GM18868 (cell line): ENCODE results near the gene MB21D2.
"Not testable (repeated sequence)": the region's sequence is repeated elsewhere in the genome, so short reads cannot be mapped to it uniquely, and the experiment has no call there.

ENCODE experiments used
- ATAC-seq: cut with Tn5 transposase; IDR thresholded peaks from one replicate; pipeline ENCODE4 v1.9.1; 2021; ENCODE audit warnings: mild to moderate bottlenecking, moderate library complexity; ENCODE audit not compliant: unreplicated experiment

MB21D2 gene, protein sequence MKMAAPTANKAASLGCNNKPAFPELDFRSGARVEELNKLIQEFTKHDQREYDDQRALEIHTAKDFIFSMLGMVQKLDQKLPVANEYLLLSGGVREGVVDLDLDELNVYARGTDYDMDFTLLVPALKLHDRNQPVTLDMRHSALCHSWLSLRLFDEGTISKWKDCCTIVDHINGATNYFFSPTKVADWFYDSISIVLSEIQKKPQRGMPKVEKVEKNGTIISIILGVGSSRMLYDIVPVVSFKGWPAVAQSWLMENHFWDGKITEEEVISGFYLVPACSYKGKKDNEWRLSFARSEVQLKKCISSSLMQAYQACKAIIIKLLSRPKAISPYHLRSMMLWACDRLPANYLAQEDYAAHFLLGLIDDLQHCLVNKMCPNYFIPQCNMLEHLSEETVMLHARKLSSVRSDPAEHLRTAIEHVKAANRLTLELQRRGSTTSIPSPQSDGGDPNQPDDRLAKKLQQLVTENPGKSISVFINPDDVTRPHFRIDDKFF

DNA sequence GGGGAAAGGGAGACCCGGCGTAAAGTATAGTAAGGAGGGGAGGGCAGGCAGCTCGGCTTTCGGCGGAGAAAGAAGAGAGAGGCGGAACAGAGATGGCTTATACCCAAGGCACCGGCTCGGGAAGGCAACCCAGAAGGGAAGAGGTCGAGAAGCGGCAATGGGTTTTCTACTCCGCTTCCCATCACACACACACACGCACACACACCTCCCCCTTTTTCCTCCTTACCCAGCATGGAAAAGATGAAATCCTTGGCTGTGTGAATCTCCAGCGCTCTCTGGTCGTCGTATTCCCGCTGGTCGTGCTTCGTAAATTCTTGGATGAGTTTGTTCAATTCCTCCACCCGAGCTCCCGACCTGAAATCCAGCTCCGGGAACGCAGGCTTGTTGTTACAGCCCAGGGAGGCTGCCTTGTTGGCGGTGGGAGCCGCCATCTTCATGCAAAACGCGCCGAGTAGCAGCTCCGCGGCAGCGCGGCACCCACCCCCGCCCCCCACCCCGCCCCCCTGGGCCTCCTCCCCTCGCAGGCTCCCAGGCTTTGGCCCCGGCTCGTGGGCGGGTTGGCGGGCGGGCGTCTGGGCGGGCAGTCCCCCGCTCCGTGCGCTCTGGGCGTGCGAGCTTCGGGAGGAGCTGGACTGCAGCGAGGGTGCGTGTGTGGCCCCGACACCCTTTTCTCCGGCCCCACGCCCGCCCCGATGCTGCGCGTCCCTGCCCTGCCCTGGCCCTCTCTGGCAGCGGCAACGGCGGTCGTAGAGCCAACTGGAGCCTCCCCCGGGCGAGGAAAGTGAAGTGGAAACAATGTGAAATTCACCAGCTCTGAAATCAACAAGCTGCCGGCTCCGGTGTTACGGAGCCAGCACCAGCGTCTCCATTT is at the start of gene MB21D2:
Gene MB21D2, minus strand, starts transcription at position 453 of the 871 bp plus-strand sequence. Its CDS starts 16 bp downstream, at position 437.
- peak; percentile 70 for ATAC-seq

DNA sequence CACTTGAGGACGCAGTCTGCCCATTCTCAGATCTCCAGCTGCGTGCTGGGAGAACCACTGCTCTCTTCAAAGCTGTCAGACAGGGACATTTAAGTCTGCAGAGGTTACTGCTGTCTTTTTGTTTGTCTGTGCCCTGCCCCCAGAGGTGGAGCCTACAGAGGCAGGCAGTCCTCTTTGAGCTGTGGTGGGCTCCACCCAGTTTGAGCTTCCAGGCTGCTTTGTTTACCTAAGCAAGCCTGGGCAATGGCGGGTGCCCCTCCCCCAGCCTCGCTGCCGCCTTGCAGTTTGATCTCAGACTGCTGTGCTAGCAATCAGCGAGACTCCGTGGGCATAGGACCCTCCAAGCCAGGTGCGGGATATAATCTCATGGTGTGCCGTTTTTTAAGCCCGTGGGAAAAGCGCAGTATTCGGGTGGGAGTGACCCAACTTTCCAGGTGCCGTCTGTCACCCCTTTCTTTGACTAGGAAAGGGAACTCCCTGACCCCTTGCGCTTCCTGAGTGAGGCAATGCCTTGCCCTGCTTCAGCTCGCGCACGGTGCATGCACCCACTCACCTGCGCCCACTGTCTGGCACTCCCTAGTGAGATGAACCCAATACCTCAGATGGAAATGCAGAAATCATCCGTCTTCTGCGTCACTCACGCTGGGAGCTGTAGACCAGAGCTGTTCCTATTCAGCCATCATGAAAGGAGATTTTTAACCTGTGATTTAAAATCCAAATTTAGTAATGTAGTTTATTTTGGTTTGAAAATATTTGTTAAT is 47.5 kb upstream of the MB21D2 start:
- not testable (repeated sequence) for ATAC-seq

DNA sequence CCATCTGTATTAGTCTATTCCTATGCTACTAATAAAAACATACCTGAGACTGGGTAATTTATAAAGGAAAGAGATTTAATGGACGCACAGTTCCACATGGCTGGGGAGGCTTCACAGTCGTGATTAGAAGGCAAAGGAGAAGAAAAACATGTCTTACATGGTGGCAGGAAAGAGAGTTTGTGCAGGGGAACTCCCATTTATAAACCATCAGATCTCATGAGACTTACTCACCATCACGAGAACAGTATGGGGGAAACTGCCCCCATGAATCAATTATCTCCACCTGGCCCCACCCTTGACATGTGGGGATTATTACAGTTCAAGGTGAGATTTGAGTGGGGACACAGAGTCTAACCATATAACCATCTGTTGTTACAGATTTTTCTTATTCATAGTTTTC is 42.1 kb upstream of the MB21D2 start:
- no peak for ATAC-seq

DNA sequence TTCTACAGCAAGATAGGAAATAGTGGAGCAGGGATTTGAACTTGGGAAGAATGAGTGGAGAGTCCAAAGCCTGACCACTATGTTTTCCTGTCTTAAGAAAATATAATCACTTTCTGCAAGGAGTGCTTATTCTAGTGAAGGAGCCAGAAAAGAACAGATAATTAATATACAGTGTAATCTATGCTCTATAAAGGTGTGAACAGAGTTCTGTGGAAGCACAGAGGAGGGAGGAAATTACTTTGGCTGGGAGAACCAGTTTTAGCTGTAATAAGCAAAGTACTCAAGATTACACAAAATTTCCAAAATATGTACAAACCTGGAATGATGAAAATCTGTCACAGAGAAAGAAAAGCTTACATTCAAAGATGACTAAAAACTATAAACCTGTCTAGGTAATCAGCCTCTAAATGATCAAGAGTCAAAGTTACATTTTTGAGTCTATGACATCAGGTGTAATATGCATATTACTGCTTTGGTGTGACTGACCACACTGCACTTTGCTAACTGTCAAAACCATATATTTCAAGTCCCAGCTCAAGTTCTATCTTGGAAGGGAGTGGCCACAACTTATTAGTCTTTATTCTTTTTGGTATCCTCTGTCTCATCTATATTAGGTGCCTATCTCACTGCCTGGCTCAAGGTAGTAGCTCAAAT is 40.7 kb upstream of the MB21D2 start:
- no peak for ATAC-seq

DNA sequence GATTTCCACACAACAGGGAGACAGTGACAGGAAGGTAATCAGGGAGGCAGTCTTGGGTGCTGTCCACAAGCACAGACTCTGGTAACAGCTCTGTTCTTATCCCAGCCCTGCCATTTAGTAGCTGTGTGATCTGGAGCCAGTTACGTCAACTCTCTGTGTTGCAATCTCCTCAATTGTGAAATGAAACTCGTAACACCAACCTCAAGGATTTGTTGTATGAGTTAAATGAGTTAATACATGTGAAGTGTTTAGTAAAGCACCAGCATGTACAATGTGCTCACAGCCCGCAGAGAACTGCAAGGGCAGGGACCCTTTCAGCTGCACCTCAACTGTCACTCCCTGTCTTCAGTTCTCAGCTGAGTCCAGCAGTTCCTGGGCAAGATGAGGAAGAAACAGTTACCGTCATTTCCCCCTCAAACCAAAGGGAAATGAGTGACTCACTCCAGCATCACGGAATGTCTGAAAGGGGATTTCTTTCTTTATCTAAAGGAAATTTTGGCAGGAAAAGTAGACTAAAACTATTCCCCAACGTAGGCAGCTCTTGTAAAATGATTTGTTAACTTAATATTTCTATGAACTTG is 39.9 kb upstream of the MB21D2 start:
- ATAC-seq = no peak

DNA sequence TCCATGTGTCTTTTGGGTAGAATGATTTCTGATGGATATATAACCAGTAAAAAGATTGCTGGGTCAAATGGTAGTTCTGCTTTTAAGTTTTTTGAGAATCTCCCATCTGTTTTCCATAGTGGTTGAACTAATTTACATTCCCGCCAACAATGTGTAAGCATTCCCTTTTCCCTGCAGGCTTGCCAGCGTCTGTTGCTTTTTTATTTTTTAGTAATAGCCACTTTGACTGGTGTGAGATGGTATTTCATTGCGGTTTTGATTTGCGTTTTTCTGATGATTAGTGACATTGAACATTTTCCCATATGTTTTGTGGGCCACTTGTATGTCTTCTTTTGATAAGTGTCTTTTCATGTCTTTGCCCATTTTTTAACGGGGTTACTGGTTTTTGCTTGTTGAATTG is 36.3 kb upstream of the MB21D2 start:
- ATAC-seq = no peak

DNA sequence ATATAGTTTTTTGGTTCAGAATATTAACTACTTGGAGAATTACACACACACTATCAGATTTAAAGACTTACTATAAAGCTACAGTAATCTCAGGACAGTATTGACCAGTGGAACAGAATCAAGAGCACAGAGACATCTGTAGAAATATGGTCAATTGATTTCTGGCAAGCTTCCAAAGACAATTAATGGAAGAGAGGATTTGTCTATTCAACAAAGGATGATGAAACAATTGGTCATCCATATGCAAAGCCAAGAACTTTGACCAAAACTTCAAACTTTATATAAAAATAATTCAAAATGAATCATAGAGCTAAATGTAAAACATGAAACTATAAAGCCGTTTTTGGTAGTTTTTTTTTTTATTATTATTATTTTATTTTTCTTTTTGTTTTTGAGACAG is 29.8 kb upstream of the MB21D2 start:
- no peak for ATAC-seq

DNA sequence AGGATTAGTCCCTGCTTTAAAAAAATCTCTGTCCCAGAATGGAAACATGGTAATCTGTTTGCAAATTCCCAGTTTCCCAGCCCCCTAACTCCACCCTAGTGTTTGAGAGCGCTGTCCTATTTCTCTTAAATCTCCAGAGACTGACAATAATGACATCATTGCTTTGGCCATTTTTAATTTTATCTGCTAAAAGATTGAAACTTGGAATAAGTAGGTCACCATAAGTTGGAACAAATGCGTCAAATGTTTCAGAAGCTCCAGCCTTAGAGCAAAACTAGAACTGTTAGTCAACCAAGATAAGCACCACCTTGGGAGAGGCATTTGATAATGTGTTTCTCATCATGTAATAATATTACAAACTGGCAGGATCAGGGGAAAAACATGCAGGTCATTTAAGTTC is 25.7 kb upstream of the MB21D2 start:
- no peak for ATAC-seq

DNA sequence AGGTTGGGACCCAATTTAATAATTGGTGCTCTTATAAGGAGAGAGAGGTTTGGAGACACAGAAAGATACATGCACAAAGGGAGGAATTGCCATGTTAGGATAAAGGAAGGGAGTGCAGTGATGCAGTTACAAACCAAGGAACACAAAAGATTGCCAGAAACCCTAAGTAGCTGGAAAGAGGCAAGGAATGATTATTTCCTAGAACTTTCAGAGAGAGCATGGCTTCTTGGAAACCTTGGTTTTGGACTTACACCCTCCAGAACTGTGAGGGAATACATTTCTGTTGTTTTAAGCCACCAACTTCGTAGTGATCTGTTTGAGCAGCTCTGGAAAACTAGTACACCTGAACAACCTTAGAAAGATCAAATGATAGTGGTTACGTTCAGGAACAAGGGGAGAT is 25.0 kb upstream of the MB21D2 start:
- no peak for ATAC-seq

DNA sequence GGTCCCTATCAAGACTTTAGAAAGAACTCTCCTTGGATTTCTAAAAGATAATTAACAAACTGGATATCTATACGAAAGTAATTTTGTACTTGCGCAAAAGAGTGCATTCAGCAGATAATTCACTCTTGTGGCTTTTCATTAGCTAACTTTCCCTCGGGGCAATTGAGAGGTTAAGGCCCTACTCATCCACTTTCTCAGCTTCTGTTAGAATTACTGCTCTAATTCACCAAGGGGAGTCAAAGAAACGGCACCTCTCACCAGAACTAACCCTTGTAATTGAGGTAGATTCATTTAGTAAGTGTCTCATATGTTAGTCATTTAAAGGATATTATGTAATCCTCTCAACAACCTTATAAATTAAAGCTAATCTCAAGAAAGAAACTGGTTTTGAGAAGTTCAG is 22.5 kb upstream of the MB21D2 start:
- ATAC-seq = no peak

DNA sequence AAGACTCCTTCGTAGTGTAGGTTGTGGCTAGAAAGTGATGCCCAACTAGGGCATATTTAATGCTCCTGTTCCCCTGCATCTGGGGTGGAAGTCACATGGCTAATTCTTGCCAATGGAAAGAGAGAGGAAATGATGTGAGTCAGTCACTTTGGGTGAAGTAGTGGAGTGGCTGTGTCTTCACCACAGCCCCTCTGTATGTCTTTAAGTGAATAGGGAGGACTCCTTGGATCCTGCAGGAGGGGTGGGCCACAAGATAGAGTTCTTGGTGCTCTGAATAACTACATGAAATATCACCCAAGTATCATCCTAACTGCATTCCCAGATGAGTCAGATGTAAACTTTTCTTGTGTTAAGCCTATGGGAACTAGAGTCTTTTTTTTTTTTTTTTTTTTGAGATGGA is 17.8 kb upstream of the MB21D2 start:
- ATAC-seq = peak; percentile 39

DNA sequence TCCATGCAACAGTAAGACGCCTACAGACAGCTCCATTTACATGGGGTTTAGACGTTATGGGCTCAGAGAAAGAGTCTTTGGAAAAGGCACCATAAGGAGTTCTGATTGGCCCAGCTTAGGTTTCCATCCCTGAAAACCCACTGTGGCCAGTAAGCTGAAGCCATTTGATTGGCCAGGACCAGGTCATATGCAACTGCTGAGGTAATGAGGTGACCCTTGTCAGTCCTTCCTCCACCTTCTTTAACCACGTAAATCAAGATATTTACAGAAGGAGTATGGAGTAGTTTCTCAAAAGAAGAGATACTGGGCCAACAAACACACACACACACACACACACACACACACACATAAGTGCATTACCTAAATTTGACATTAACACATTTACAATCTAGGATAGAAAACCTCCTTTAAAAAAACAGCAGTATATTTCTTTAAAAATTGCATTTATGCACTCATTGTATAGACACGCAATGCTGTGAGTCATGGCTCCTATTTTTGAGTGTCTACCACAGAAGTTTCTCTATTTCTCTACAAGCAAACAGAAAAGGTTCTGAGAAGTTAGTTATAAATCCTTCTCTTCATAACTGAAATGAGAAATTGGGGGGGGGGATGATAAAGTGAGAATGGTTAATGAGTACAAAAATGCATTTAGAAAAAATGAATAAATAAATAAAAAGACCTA is 16.3 kb upstream of the MB21D2 start:
- ATAC-seq = no peak

DNA sequence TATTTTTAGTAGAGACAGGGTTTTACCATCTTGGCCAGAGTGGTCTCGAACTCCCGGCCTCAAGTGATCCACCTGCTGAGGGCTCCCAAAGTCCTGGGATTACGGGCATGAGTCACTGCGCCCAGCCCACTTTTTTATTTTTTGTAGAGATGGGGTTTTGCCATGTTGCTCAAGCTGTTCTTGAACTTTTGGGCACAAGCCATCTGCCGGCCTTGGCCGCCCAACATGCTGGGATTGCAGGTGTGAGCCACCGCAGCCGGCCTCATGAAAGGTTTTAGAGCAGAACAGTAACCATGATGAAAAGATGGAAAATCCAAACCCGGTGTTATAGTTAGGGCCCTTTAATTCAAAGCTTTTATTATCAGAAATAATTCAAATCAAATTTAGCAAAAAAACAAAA is 15.6 kb upstream of the MB21D2 start:
- no peak for ATAC-seq

DNA sequence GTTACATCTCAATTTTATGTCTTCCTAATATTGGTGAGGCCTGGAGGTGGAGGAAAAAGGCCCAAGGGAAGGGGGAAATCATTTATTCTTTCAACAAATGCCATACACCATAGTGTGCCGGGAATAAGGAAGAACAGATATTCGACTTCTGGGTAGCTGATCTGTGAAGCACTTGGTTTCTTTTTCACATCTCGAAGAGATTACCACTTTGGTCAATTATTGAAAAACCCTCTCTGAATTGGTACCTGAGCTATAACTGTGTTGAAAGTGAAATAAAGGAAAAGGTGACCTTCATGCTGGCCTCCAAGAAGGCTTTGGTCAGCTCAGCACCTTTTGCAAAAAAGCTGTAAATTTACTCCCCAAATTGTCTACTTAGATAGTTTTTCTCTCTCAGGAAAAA is 14.2 kb upstream of the MB21D2 start:
- ATAC-seq = no peak

DNA sequence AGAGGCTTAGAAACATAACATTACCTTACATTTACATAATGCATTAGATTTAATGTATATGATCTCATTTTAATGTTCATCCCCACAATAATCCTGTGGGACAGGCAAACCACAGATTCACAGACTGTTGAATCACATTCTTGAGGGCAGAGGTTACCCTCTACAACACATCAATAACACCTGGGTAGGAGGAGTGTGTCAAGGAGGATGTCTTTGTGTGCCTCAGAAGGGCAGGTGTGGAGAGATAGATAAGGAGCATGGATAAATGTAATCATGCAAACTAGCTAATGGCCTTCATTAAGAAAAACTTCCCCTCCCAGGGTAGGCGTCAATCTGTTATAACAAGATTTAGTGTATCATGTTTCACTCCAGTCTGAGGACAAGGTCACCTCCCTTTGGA is 12.9 kb upstream of the MB21D2 start:
- no peak for ATAC-seq

DNA sequence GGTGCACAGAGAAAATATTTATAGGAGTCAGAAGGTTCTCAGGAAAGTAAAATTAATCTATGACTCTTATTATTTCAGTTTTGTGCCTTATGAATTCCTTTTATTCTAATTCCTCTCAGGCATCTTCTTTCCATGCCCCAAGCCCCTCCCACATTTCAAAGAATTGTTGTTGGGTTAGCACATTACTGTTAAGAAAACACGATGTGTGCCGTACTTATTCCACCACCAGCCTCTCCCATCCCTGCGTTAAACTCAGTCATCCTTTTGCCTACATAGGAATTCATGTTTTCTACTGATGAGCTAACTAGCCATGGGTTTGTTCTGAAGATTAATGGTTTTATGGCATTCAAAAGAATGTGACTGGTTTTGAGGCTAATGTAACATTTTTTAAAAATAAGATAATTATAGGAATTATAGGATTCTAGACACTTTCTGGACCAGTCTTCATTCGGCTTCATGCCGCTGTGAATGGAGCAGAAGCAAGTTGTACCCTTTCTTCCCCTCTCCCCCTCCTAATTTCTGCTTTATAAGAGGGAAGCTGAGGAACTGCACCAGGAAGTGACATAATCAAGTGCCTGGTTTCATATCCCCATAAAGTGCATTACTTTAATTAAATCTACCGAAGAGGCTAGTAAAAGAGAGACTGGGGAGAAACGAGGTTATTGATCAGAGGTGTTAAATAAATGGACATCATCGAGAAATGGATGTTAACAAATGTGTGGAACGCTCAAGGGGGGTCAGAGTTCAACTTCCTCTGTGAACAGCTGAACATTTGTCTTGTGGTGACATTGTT is 12.3 kb upstream of the MB21D2 start:
- ATAC-seq = no peak

DNA sequence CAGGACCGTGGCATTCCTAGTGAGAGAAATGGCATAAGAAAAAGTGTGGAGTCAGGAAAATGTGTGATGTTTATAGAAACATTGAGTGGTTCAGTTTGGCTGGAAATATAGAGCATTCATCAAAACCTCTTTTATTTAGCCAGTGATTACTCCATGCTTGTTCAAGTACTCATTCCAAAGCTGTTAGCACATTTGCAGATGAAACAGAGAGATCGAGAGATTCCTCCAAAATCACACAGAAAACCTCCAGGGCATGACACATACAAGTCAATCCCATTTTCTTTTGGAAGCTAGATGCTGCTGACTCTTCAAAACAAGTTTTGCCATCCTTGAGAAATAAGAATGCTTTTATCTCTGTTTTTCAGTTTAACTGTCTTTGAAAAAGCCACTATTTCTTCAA is 11.5 kb upstream of the MB21D2 start:
- ATAC-seq = no peak

DNA sequence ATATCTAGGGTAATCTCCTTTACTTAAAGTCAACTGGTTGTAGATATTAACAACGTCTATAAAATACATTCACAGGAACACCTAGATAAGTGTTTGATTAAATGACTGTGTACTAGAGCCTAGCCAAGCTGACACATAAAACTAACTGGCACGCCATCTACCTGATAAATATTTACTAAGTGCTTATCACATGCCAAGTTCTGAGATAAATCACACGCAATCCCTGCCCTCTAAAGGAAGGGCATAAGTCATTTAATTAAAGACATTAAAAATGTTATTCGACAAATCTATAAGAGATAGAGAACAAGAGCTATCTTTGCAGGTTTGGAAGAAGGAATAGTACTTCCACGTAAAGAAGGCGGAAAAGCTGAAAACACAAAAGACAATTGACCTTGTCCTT is 11.1 kb upstream of the MB21D2 start:
- ATAC-seq = no peak

DNA sequence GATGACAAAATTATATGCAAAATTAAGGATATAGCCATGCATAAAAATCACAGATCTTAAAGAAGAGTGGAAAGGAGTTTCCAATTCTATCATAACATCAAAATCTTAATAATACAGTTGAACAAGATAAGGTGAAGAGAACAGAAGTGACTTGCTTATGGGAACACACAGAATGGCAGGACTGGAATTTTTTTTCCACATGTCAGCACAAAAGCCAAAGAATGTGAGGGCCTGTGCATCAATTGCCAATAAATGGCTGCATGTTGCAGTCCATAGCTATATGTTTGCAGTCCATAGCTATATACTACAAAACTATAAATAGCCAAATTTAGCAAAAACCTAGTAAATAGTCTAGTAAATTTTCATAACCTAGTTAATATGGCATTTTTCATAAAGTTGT is 10.4 kb upstream of the MB21D2 start:
- ATAC-seq = no peak
